A673 (cell line): ENCODE data around the gene ZBTB16. TPM values are rescaled to one million over a fixed set of nuclear protein-coding genes. Genes with fewer than 3 reads are reported as not detected.

ENCODE experiments used
- BruUV-seq: library from RNA; stranded (reverse); fragments of 400-500 nt; replicated peaks from 2 replicates; lab custom pipeline; 2021; lab: Mats Ljungman, UMichigan
- CTCF ChIA-PET: fragments of 300-600 bp; sonication (Branson Sonifier 250); formaldehyde crosslinking; loops from one replicate; lab custom pipeline; 2022; ENCODE audit warnings: antibody characterized with exemption; lab: Charles Lee
- POLR2A ChIA-PET: fragments of 300-600 bp; sonication (Branson Sonifier 250); formaldehyde crosslinking; loops from one replicate; lab custom pipeline; 2022; ENCODE audit warnings: antibody characterized with exemption; ENCODE audit not compliant: low non-redundant PET; lab: Charles Lee
- DNase-seq: peaks from one replicate; pipeline ENCODE4 v3.0.0-alpha.2; 2015; ENCODE audit warnings: low spot score
- H3K27ac ChIP-seq: fragments of 200-600 bp; sonication (generic); 2 replicates; pipeline ENCODE4 v1.5.1; 2016; ENCODE audit warnings: mixed run types, low read depth, mild to moderate bottlenecking, mixed read lengths, antibody characterized with exemption, low read length; ENCODE audit not compliant: poor library complexity, severe bottlenecking
- H3K27me3 ChIP-seq: fragments of 200-600 bp; sonication (generic); replicated peaks from 2 replicates; pipeline ENCODE4 v1.6.1; 2017; ENCODE audit warnings: mixed run types, low read depth, mild to moderate bottlenecking, mixed read lengths, antibody characterized with exemption, low read length; ENCODE audit not compliant: insufficient read depth, poor library complexity
- H3K36me3 ChIP-seq: fragments of 200-600 bp; sonication (generic); 2 replicates; pipeline ENCODE4 v1.6.1; 2016; ENCODE audit warnings: mixed run types, mild to moderate bottlenecking, mixed read lengths, antibody characterized with exemption, low read length; ENCODE audit not compliant: insufficient read depth, poor library complexity, severe bottlenecking
- H3K4me1 ChIP-seq: fragments of 200-600 bp; sonication (generic); 2 replicates; pipeline ENCODE4 v1.6.1; 2017; ENCODE audit warnings: mixed run types, mild to moderate bottlenecking, mixed read lengths, antibody characterized with exemption, low read length; ENCODE audit not compliant: insufficient read depth, poor library complexity, severe bottlenecking
- H3K4me3 ChIP-seq: fragments of 200-600 bp; sonication (generic); 2 replicates; pipeline ENCODE4 v1.5.1; 2016; ENCODE audit warnings: low read depth, mixed run types, mild to moderate bottlenecking, mixed read lengths, low read length; ENCODE audit not compliant: poor library complexity, severe bottlenecking
- H3K9me3 ChIP-seq: fragments of 200-600 bp; sonication (generic); 2 replicates; pipeline ENCODE4 v1.6.1; 2016; ENCODE audit warnings: mixed run types, low read depth, mild to moderate bottlenecking, mixed read lengths, antibody characterized with exemption, low read length; ENCODE audit not compliant: poor library complexity, severe bottlenecking
- EZH2 ChIP-seq: fragments of 200-600 bp; sonication (generic); IDR thresholded peaks from 2 replicates; pipeline ENCODE4 v1.6.1; 2017; ENCODE audit warnings: borderline replicate concordance, low read depth, mild to moderate bottlenecking, mixed read lengths, antibody characterized with exemption, low read length; ENCODE audit not compliant: poor library complexity, severe bottlenecking
- intact Hi-C: fragments of 100-400 bp; cut with micrococcal nuclease; formaldehyde crosslinking; loops from one replicate; pipeline ENCODE4 v1.10.0; 2022; ENCODE audit not compliant: unreplicated experiment
- total RNA-seq: library from RNA; stranded (reverse); gene quantifications from 2 replicates; pipeline ENCODE4 v1.2.3, GENCODE V29; 2021
- TF ChIP-seq, protein P1 (sequence below): fragments of 300-800, 200-600 bp; sonication (generic); conservative IDR thresholded peaks from 2 replicates; pipeline ENCODE4 v1.5.1; 2017; ENCODE audit warnings: low read depth, mild to moderate bottlenecking, antibody characterized with exemption, low read length, moderate library complexity, mixed read lengths

ZBTB16 gene
- total RNA-seq, 1 experiment from 2014 or later, result 12.0 TPM

DNA sequence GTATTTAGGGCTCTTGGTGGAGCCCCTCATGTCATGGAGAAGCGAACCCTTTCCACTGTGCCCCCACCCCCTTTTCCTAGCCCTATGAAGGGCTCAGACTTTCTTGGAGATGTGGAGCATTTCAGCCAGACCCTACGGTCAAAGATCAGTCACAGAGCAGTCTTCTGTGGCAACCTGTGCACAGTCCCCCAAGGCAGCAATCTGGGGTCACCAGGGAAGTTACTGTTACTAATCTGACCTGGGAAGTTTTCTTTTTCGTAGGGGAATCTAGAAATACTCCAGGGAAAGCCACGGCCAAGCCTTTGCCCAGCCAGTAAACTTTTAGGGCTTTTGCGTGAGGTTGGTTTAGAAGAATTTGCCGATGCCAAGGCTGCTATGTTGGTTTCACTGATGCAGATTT lies 50.6 kb downstream of the ZBTB16 start:
- CTCF ChIA-PET, result no interaction called here
- intact Hi-C loops, result no loop called here
- TF ChIP-seq, protein P1, sequence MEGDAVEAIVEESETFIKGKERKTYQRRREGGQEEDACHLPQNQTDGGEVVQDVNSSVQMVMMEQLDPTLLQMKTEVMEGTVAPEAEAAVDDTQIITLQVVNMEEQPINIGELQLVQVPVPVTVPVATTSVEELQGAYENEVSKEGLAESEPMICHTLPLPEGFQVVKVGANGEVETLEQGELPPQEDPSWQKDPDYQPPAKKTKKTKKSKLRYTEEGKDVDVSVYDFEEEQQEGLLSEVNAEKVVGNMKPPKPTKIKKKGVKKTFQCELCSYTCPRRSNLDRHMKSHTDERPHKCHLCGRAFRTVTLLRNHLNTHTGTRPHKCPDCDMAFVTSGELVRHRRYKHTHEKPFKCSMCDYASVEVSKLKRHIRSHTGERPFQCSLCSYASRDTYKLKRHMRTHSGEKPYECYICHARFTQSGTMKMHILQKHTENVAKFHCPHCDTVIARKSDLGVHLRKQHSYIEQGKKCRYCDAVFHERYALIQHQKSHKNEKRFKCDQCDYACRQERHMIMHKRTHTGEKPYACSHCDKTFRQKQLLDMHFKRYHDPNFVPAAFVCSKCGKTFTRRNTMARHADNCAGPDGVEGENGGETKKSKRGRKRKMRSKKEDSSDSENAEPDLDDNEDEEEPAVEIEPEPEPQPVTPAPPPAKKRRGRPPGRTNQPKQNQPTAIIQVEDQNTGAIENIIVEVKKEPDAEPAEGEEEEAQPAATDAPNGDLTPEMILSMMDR, result no peak
- no peak for TF ChIP-seq EZH2
- no peak overlapping the region for H3K27ac ChIP-seq
- no peak overlapping the region for H3K4me3 ChIP-seq
- no TSS peak for BruUV-seq
- POLR2A ChIA-PET, result no interaction called here
- no peaks in the 10 kb centered on the region for H3K9me3 ChIP-seq
- no peaks in the 10 kb centered on the region for H3K27me3 ChIP-seq
- DNase-seq, result no peak
- no peaks in the 10 kb centered on the region for H3K36me3 ChIP-seq
- H3K4me1 ChIP-seq, result peaks cover 24% of the 10 kb centered on the region

DNA sequence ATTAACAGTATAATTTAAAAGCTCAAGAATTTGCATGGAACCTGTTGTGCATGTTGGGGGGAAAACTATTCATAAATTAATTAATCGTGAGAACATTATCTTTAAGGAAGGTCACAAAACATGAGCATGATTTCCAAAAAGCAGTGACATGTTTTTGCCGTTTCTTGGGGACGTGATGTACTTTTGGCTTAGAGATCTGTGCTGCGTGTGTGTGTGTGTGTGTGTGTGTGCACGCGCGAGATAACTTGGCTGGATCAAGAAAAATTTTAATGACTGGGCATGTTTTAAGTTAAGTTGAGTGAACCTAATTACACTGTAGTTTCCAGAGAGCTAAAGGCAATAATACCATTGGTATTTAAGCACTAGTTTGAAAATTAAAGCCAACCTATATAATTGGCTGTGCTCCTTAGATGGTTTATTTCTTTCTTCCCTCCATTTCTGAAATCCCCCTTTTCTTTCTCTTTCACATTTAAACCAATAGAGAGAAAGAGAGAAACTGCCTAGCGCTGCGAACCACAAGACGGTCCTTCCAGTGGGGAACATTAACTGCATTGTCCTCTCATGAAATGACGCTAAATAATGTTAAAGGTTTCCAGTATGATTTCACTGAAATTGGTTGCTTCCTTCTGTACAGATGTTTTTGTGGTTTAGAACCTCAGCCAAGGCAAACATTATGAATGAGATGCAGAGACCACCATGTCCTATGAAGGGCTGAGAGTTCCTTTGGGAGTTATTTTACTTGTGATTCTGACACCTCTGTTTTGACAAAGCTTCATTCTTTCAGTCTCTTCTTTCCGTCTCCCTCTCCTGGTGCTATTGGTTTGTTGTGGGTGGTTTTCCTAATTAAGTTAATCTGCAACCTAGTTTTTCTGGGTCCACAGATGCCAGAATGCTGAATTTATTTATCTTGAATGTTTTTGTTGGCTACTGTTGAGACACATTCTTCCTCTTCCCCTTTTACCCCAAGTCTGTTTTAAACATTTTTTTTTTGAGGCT lies 51.7 kb downstream of the ZBTB16 start:
- intact Hi-C loops, result no loop called here
- POLR2A ChIA-PET, result interaction anchor here (0.5 kb wide), 1 partner anchor 28 kb away, joined by 8 read pairs; no protein-coding TSS in a partner anchor
- Histone ChIP-seq H3K4me1 (peaks cover 17% of the 10 kb centered on the region), H3K36me3 (no peaks in the 10 kb centered on the region), H3K4me3 (no peak overlapping the region), H3K27me3 (no peaks in the 10 kb centered on the region), H3K9me3 (no peaks in the 10 kb centered on the region), H3K27ac (no peak overlapping the region)
- CTCF ChIA-PET, result no interaction called here
- peak; percentile 19 for DNase-seq
- BruUV-seq, result no TSS peak
- TF ChIP-seq, protein P1, result no peak

DNA sequence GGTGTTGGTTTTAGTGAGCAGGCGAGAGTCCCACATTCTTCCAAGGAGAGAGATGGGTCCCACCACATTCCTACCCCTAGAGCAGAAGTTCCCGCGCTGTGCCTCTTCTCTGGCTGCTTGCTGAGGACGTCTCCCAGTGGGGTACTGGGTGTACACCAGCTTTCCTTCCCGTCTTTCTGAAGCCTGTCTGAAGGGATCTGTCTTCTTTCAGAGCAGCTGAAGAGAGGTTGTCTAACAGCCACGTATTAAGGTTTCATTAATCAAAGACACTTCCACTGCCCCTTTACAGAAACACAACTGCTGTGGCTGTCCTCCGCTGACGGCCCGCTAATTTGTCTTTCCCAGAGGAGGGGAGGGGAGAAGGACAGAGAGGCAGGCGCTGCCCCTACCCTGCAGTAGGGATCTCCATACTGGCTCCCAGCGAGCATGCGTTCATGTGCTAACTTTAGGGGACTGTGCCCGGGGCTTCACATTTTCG lies 56.0 kb downstream of the ZBTB16 start:
- ChIA-PET POLR2A (no interaction called here), CTCF (no interaction called here)
- intact Hi-C loops, result no loop called here
- TF ChIP-seq EZH2, result no peak
- TF ChIP-seq, protein P1, result no peak
- Histone ChIP-seq H3K9me3 (no peaks in the 10 kb centered on the region), H3K27ac (no peak overlapping the region), H3K27me3 (no peaks in the 10 kb centered on the region), H3K36me3 (no peaks in the 10 kb centered on the region), H3K4me3 (no peak overlapping the region), H3K4me1 (peaks cover 21% of the 10 kb centered on the region)
- no peak for DNase-seq
- BruUV-seq, result no TSS peak
